Type B pancreatic cell (in vitro differentiated cells): Measurements from ENCODE around the gene SCAPER. TPM values are rescaled to one million over a fixed set of nuclear protein-coding genes. Genes with fewer than 3 reads are reported as not detected.
A peak's percentile ranks its signal among the peaks of the same experiment; 100 is the strongest.

ENCODE experiments used
- DNase-seq: peaks from one replicate; pipeline ENCODE4 v3.0.0; 2021; ENCODE audit warnings: mixed read lengths; ENCODE audit not compliant: unreplicated experiment; ENCODE audit errors: extremely low spot score
- H3K27ac Mint-ChIP-seq: 2 replicates; pipeline ENCODE4 v1.8.0; 2021; ENCODE audit warnings: mild to moderate bottlenecking, mixed read lengths
- H3K27me3 Mint-ChIP-seq: 2 replicates; pipeline ENCODE4 v1.8.0; 2021; ENCODE audit warnings: mixed read lengths
- H3K36me3 Mint-ChIP-seq: 2 replicates; pipeline ENCODE4 v1.8.0; 2021; ENCODE audit warnings: mixed read lengths
- H3K4me1 Mint-ChIP-seq: one replicate; pipeline ENCODE4 v1.8.0; 2021; ENCODE audit warnings: mixed read lengths; ENCODE audit not compliant: unreplicated experiment
- H3K4me3 Mint-ChIP-seq: 2 replicates; pipeline ENCODE4 v1.8.0; 2021; ENCODE audit warnings: mild to moderate bottlenecking, mixed read lengths
- H3K9me3 Mint-ChIP-seq: 2 replicates; pipeline ENCODE4 v1.8.0; 2021; ENCODE audit warnings: mixed read lengths
- CTCF ChIP-seq: fragments of 200-600 bp; sonication (generic); conservative IDR thresholded peaks from 2 replicates; pipeline ENCODE4 v1.5.0; 2021; ENCODE audit warnings: antibody characterized with exemption, mild to moderate bottlenecking
- long read RNA-seq: library from polyadenylated mRNA; unstranded; transcript quantifications from one replicate; pipeline ENCODE4 v2.0.0, GENCODE V29; 2020
- total RNA-seq: library from RNA; stranded (reverse); gene quantifications from 2 replicates; pipeline ENCODE4 v1.2.1, GENCODE V29; 2021; ENCODE audit warnings: low replicate concordance

SCAPER gene
- total RNA-seq, result 23.4 and 26.6 TPM in 2 replicates
- long read RNA-seq, partial matches to known transcripts, result 65 of 86 reads
- long read RNA-seq, other reads (novel, unspliced or antisense), result 20 of 86 reads

- Mint-ChIP-seq H3K27ac (peak within 1 kb of the TSS; percentile 95), H3K4me1 (peaks cover 17% of the 10 kb centered on the region), H3K36me3 (no peaks in the 10 kb centered on the region), H3K27me3 (no peaks in the 10 kb centered on the region), H3K4me3 (peak within 1 kb of the TSS; percentile 95), H3K9me3 (no peaks in the 10 kb centered on the region)
- peak; percentile 94 for DNase-seq
- TF ChIP-seq CTCF, result no peak
Measured at GRCh38 chr15:76905013-76905839, at the start of gene SCAPER. TSS of gene SCAPER (minus strand) at chr15:76905340. CDS start at chr15:76883817, 21,523 bp downstream.

- Mint-ChIP-seq H3K36me3 (peaks cover 4% of the 10 kb centered on the region), H3K4me3 (no peak overlapping the region), H3K4me1 (no peaks in the 10 kb centered on the region), H3K9me3 (no peaks in the 10 kb centered on the region), H3K27me3 (no peaks in the 10 kb centered on the region), H3K27ac (no peak overlapping the region)
- DNase-seq, result no peak
- TF ChIP-seq CTCF, result no peak
Measured at GRCh38 chr15:76954744-76955143, 49.6 kb upstream of the SCAPER start.

GRCh38 chr15:76953913-76954312 lies 48.8 kb upstream of the SCAPER start:
- no peaks in the 10 kb centered on the region for H3K4me1 Mint-ChIP-seq
- peaks cover 4% of the 10 kb centered on the region for H3K36me3 Mint-ChIP-seq
- H3K27ac Mint-ChIP-seq, result no peak overlapping the region
- no peaks in the 10 kb centered on the region for H3K9me3 Mint-ChIP-seq
- no peak overlapping the region for H3K4me3 Mint-ChIP-seq
- no peak for TF ChIP-seq CTCF
- no peaks in the 10 kb centered on the region for H3K27me3 Mint-ChIP-seq
- DNase-seq, result no peak

GRCh38 chr15:76951220-76951619 lies 46.1 kb upstream of the SCAPER start:
- no peaks in the 10 kb centered on the region for H3K27me3 Mint-ChIP-seq
- no peak overlapping the region for H3K4me3 Mint-ChIP-seq
- H3K4me1 Mint-ChIP-seq, result no peaks in the 10 kb centered on the region
- no peak overlapping the region for H3K27ac Mint-ChIP-seq
- TF ChIP-seq CTCF, result no peak
- no peaks in the 10 kb centered on the region for H3K9me3 Mint-ChIP-seq
- peaks cover 19% of the 10 kb centered on the region for H3K36me3 Mint-ChIP-seq
- no peak for DNase-seq

- H3K27me3 Mint-ChIP-seq, result no peaks in the 10 kb centered on the region
- no peak for DNase-seq
- no peak for TF ChIP-seq CTCF
- no peak overlapping the region for H3K4me3 Mint-ChIP-seq
- H3K4me1 Mint-ChIP-seq, result no peaks in the 10 kb centered on the region
- no peak overlapping the region for H3K27ac Mint-ChIP-seq
- peaks cover 4% of the 10 kb centered on the region for H3K9me3 Mint-ChIP-seq
- peaks cover 42% of the 10 kb centered on the region for H3K36me3 Mint-ChIP-seq
Measured at GRCh38 chr15:76947454-76947853, 42.3 kb upstream of the SCAPER start.
